Fibroblast of lung (primary cell): Measurements from ENCODE around the gene PCGF3. TPM values are rescaled to one million over a fixed set of nuclear protein-coding genes. Genes with fewer than 3 reads are reported as not detected.

Source experiments
- DNase-seq, 2 donors: peaks; one replicate each; pipeline versions ENCODE4 v3.0.0 to v3.0.0-alpha.2; 2010; ENCODE audit warnings: low read depth in 2 of 2
- H2AFZ ChIP-seq: 2 replicates; pipeline ENCODE4 v1.5.1; 2012; ENCODE audit warnings: low read length, control low read depth, inconsistent platforms
- H3K27ac ChIP-seq: 2 replicates; pipeline ENCODE4 v1.5.1; 2011; ENCODE audit warnings: low read length, control low read depth; ENCODE audit not compliant: insufficient read depth
- H3K27me3 ChIP-seq: 2 replicates; pipeline ENCODE4 v1.5.1; 2011; ENCODE audit warnings: mild to moderate bottlenecking, low read length; ENCODE audit not compliant: control insufficient read depth, insufficient read depth
- H3K36me3 ChIP-seq: 2 replicates; pipeline ENCODE4 v1.5.1; 2011; ENCODE audit warnings: low read length; ENCODE audit not compliant: control insufficient read depth, insufficient read depth
- H3K4me1 ChIP-seq: 2 replicates; pipeline ENCODE4 v1.5.1; 2011; ENCODE audit warnings: low read length; ENCODE audit not compliant: control insufficient read depth, insufficient read depth; ENCODE audit errors: extremely low read depth
- H3K4me2 ChIP-seq: 2 replicates; pipeline ENCODE4 v1.5.1; 2011; ENCODE audit warnings: low read length, control low read depth; ENCODE audit not compliant: insufficient read depth; ENCODE audit errors: extremely low read depth
- H3K4me3 ChIP-seq, 4 experiments: fragments of 200-600 bp in 1 of 4; sonication (generic) in 1 of 4; replicated peaks in 1 of 4; 2 replicates each; pipeline ENCODE4 v1.5.1; 2011 to 2016; ENCODE audit warnings: low read length in 4 of 4, low read depth in 3 of 4, mild to moderate bottlenecking in 3 of 4, control low read depth in 2 of 4, inconsistent platforms in 1 of 4, mixed read lengths in 1 of 4; ENCODE audit not compliant: insufficient read depth in 1 of 4; ENCODE audit errors: control extremely low read depth in 1 of 4
- H3K79me2 ChIP-seq: 2 replicates; pipeline ENCODE4 v1.5.1; 2012; ENCODE audit warnings: mild to moderate bottlenecking, low read length, inconsistent platforms; ENCODE audit not compliant: control insufficient read depth, insufficient read depth
- H3K9ac ChIP-seq: 2 replicates; pipeline ENCODE4 v1.5.1; 2011; ENCODE audit warnings: mild to moderate bottlenecking, low read length, control low read depth; ENCODE audit not compliant: insufficient read depth
- H3K9me3 ChIP-seq: 2 replicates; pipeline ENCODE4 v1.5.1; 2012; ENCODE audit warnings: low read depth, low read length; ENCODE audit not compliant: control insufficient read depth, insufficient read depth
- H4K20me1 ChIP-seq: 2 replicates; pipeline ENCODE4 v1.5.1; 2011; ENCODE audit warnings: low read length; ENCODE audit not compliant: control insufficient read depth, insufficient read depth; ENCODE audit errors: extremely low read depth
- CTCF ChIP-seq, 2 donors: IDR thresholded peaks in 1 of 2; conservative IDR thresholded peaks in 1 of 2; 1 replicate in 1 of 2; 2 replicates in 1 of 2; pipeline ENCODE4 v1.5.1; 2011 to 2012; ENCODE audit warnings: low read length in 2 of 2, control low read depth in 1 of 2, inconsistent platforms in 1 of 2, low read depth in 1 of 2, mild to moderate bottlenecking in 1 of 2
- EZH2 ChIP-seq: IDR thresholded peaks from 2 replicates; pipeline ENCODE4 v1.5.1; 2012; ENCODE audit warnings: low read length, control low read depth, mild to moderate bottlenecking; ENCODE audit errors: missing control alignments
- polyA plus RNA-seq, 2 donors: library from polyadenylated mRNA; depleted of rRNA in 1 of 2; stranded (reverse) in 1 of 2; unstranded in 1 of 2; fragments of >200 nt; gene quantifications; 2 replicates each; pipeline ENCODE4 v1.2.1, GENCODE V29; 2011 to 2012; ENCODE audit warnings: missing spikeins in 1 of 2
- total RNA-seq: library from RNA; depleted of rRNA; stranded (reverse); fragments of >200 nt; gene quantifications from 2 replicates; pipeline ENCODE4 v1.2.1, GENCODE V29; 2014

The PCGF3 gene
- total and polyA plus RNA-seq, 2 donors (not counting 1 experiment from before 2014, with no cell fraction given), result 24.8 to 27.1 TPM

- H2AFZ ChIP-seq, result no peak overlapping the region
- peaks cover 24% of the 10 kb centered on the region for H3K36me3 ChIP-seq
- peaks cover 3% of the 10 kb centered on the region for H4K20me1 ChIP-seq
- H3K79me2 ChIP-seq, result peaks cover 57% of the 10 kb centered on the region
- no peak overlapping the region for H3K27ac ChIP-seq
- TF ChIP-seq CTCF (conservative IDR thresholded peaks at IDR 0.05 in 1 of 2, IDR thresholded peaks at IDR 0.05 in 1 of 2; ENCODE audit: low read depth in 1 of 2, low read length in 2 of 2) (no peak), EZH2 (no peak)
- H3K4me2 ChIP-seq, result no peak overlapping the region
- no peaks in the 10 kb centered on the region for H3K27me3 ChIP-seq
- no peak for DNase-seq
- H3K9ac ChIP-seq, result no peak overlapping the region
- no peak overlapping the region for H3K4me3 ChIP-seq
- no peaks in the 10 kb centered on the region for H3K4me1 ChIP-seq
- H3K9me3 ChIP-seq, result no peaks in the 10 kb centered on the region
Measured at GRCh38 chr4:768995-769394, 63.4 kb downstream of the PCGF3 start.

- Histone ChIP-seq H3K9me3 (no peaks in the 10 kb centered on the region), H3K79me2 (peaks cover 61% of the 10 kb centered on the region), H3K4me2 (no peak overlapping the region), H3K27me3 (no peaks in the 10 kb centered on the region), H3K4me3 (no peak overlapping the region), H3K4me1 (no peaks in the 10 kb centered on the region), H3K36me3 (peaks cover 25% of the 10 kb centered on the region), H3K27ac (no peak overlapping the region), H2AFZ (no peak overlapping the region), H4K20me1 (peaks cover 3% of the 10 kb centered on the region), H3K9ac (no peak overlapping the region)
- no peak for TF ChIP-seq EZH2
- TF ChIP-seq CTCF (conservative IDR thresholded peaks at IDR 0.05 in 1 of 2, IDR thresholded peaks at IDR 0.05 in 1 of 2; ENCODE audit: low read depth in 1 of 2, low read length in 2 of 2), result no peak
- no peak for DNase-seq
Measured at GRCh38 chr4:769511-769910, 63.9 kb downstream of the PCGF3 start.

GRCh38 chr4:770022-770421 lies 64.4 kb downstream of the PCGF3 start:
- TF ChIP-seq CTCF (conservative IDR thresholded peaks at IDR 0.05 in 1 of 2, IDR thresholded peaks at IDR 0.05 in 1 of 2; ENCODE audit: low read depth in 1 of 2, low read length in 2 of 2) (no peak), EZH2 (no peak)
- H3K9ac ChIP-seq, result no peak overlapping the region
- no peak overlapping the region for H3K27ac ChIP-seq
- H3K36me3 ChIP-seq, result peaks cover 27% of the 10 kb centered on the region
- H3K27me3 ChIP-seq, result no peaks in the 10 kb centered on the region
- H3K79me2 ChIP-seq, result peaks cover 64% of the 10 kb centered on the region
- no peak for DNase-seq
- H3K9me3 ChIP-seq, result no peaks in the 10 kb centered on the region
- H2AFZ ChIP-seq, result no peak overlapping the region
- H3K4me2 ChIP-seq, result no peak overlapping the region
- H4K20me1 ChIP-seq, result no peaks in the 10 kb centered on the region
- H3K4me3 ChIP-seq, result no peak overlapping the region
- H3K4me1 ChIP-seq, result no peaks in the 10 kb centered on the region
